CD4-positive, alpha-beta T cell treated with Interleukin-10 for 1 hour (primary cell): ENCODE measurements around the gene FBXL16.
"Not testable (repeated sequence)": the region's sequence is repeated elsewhere in the genome, so short reads cannot be mapped to it uniquely, and the experiment has no call there.

Experiments used
- DNase-seq: peaks from one replicate; pipeline ENCODE4 v3.0.0-alpha.2; 2020

The FBXL16 gene

GRCh38 chr16:705431-706188 lies at the start of gene FBXL16:
Gene FBXL16, minus strand, starts transcription at chr16:705801. Its CDS starts 8,396 bp downstream, at chr16:697405.
- no peak for DNase-seq

- peak; percentile 15 for DNase-seq
Observed at GRCh38 chr16:754656-755055, 49.1 kb upstream of the FBXL16 start.

- not testable (repeated sequence) for DNase-seq
Observed at GRCh38 chr16:754121-754607, 48.6 kb upstream of the FBXL16 start.

GRCh38 chr16:752007-752312 lies 46.4 kb upstream of the FBXL16 start:
- DNase-seq: no peak

GRCh38 chr16:751152-752006 lies 45.8 kb upstream of the FBXL16 start:
- DNase-seq: no peak

GRCh38 chr16:750485-750884 lies 44.9 kb upstream of the FBXL16 start:
- no peak for DNase-seq

- no peak for DNase-seq
Observed at GRCh38 chr16:749010-749409, 43.4 kb upstream of the FBXL16 start.

- DNase-seq: no peak
Observed at GRCh38 chr16:747978-748746, 42.6 kb upstream of the FBXL16 start.

GRCh38 chr16:746637-747036 lies 41.0 kb upstream of the FBXL16 start:
- DNase-seq: no peak

GRCh38 chr16:745739-746138 lies 40.1 kb upstream of the FBXL16 start:
- DNase-seq: no peak

GRCh38 chr16:743794-744500 lies 38.3 kb upstream of the FBXL16 start:
- DNase-seq: no peak

- not testable (repeated sequence) for DNase-seq
Observed at GRCh38 chr16:742894-743293, 37.3 kb upstream of the FBXL16 start.

- DNase-seq: no peak
Observed at GRCh38 chr16:741986-742629, 36.5 kb upstream of the FBXL16 start.

- peak; percentile 93 for DNase-seq
Observed at GRCh38 chr16:740764-741505, 35.3 kb upstream of the FBXL16 start, which contains the start of gene CIAO3. Gene CIAO3, minus strand, starts transcription at chr16:740997. Its CDS starts 12 bp downstream, at chr16:740985.

GRCh38 chr16:740459-740763 lies 34.8 kb upstream of the FBXL16 start:
- no peak for DNase-seq

- DNase-seq: no peak
Observed at GRCh38 chr16:739560-740458, 34.2 kb upstream of the FBXL16 start.

- DNase-seq: no peak
Observed at GRCh38 chr16:736936-737481, 31.4 kb upstream of the FBXL16 start.

GRCh38 chr16:735982-736453 lies 30.4 kb upstream of the FBXL16 start:
- DNase-seq: no peak

- DNase-seq: no peak
Observed at GRCh38 chr16:734981-735881, 29.6 kb upstream of the FBXL16 start.
